Colonic mucosa (tissue), 4 donors: Measurements from ENCODE around the gene NRG2. TPM values are rescaled to one million over a fixed set of nuclear protein-coding genes. Genes with fewer than 3 reads are reported as not detected.

ENCODE experiments used
- DNase-seq: peaks from one replicate; pipeline ENCODE4 v3.0.0-alpha.2; 2020
- H3K27ac ChIP-seq: fragments of 200-600 bp; one replicate; pipeline ENCODE4 v1.8.0; 2021
- H3K27me3 ChIP-seq: fragments of 200-600 bp; one replicate; pipeline ENCODE4 v1.8.0; 2021
- H3K36me3 ChIP-seq: fragments of 200-600 bp; one replicate; pipeline ENCODE4 v1.8.0; 2021
- H3K4me1 ChIP-seq: fragments of 200-600 bp; one replicate; pipeline ENCODE4 v1.8.0; 2021; ENCODE audit warnings: mild to moderate bottlenecking
- H3K4me3 ChIP-seq: fragments of 200-600 bp; one replicate; pipeline ENCODE4 v1.8.0; 2021
- H3K9ac ChIP-seq, 2 donors: one replicate each; pipeline ENCODE4 v1.7.0; 2013; ENCODE audit warnings: control low read depth in 2 of 2, low read depth in 2 of 2, low read length in 2 of 2
- H3K9me3 ChIP-seq: fragments of 200-600 bp; one replicate; pipeline ENCODE4 v1.8.0; 2021
- intact Hi-C: fragments of 100-400 bp; cut with DNase I; formaldehyde crosslinking; loops from one replicate; pipeline ENCODE4 v1.14.1; 2022
- total RNA-seq, 2 donors: library from RNA; stranded (reverse); fragmentation: NEBNext Ultra II Directional in 1 of 2; extraction: Animal tissue kit (Norgen Biotek cat#: 25700) in 1 of 2; gene quantifications; one replicate each; pipeline ENCODE4 v1.2.1, GENCODE V29; 2021
- TF ChIP-seq, protein P1 (sequence below): fragments of 200-600 bp; IDR thresholded peaks from one replicate; pipeline ENCODE4 v1.8.0; 2022; ENCODE audit warnings: antibody characterized with exemption, mild to moderate bottlenecking
- donor health status: healthy.
- donor health status: DM: no; HTN: no; CAD: no.
- donor health status: DM: no; HTN: no; CAD: no.

The NRG2 gene
- total RNA-seq, 2 donors from 2014 or later, result 0.10 to 0.48 TPM

- no peaks in the 10 kb centered on the region for H3K36me3 ChIP-seq
- H3K27ac ChIP-seq, result no peak overlapping the region
- no peaks in the 10 kb centered on the region for H3K9me3 ChIP-seq
- no peaks in the 10 kb centered on the region for H3K27me3 ChIP-seq
- H3K4me1 ChIP-seq, result no peaks in the 10 kb centered on the region
- H3K9ac ChIP-seq, result no peak overlapping the region
- TF ChIP-seq, protein P1, sequence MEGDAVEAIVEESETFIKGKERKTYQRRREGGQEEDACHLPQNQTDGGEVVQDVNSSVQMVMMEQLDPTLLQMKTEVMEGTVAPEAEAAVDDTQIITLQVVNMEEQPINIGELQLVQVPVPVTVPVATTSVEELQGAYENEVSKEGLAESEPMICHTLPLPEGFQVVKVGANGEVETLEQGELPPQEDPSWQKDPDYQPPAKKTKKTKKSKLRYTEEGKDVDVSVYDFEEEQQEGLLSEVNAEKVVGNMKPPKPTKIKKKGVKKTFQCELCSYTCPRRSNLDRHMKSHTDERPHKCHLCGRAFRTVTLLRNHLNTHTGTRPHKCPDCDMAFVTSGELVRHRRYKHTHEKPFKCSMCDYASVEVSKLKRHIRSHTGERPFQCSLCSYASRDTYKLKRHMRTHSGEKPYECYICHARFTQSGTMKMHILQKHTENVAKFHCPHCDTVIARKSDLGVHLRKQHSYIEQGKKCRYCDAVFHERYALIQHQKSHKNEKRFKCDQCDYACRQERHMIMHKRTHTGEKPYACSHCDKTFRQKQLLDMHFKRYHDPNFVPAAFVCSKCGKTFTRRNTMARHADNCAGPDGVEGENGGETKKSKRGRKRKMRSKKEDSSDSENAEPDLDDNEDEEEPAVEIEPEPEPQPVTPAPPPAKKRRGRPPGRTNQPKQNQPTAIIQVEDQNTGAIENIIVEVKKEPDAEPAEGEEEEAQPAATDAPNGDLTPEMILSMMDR, result no peak
- no peak overlapping the region for H3K4me3 ChIP-seq
- intact Hi-C loops, result no loop called here
- DNase-seq, result no peak
Measured at GRCh38 chr5:139882316-139882715, 160.8 kb downstream of the NRG2 start.

DNA sequence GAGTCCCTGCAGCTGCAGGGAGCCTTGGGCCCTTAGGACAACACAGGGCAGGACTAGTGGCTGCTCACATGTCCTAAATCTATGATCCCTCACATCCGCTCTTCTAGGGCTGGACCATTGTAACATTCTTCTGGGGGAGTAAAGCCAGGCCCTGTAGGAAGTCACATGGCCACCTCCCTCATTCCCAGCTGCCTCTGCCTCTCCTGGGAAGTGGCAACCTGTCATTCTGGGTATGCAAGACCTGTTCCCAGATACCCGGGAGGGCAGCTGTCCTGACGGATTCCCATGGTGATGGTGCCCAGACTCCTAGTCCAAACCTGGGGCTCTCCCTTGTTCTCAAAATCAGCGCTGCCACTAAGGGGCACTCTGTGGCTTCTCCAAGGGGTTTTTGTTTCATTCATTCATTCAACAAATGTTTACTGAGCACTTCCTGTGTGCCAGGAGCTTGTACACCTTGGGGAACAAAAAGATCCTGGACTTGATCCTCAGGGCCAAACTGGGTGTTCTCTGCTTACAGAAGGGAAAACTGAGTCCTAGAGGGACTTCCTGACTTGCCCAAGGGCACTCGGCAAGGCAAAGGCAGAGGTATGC, 161.9 kb downstream of the NRG2 start:
- H3K4me1 ChIP-seq, result no peaks in the 10 kb centered on the region
- no peak overlapping the region for H3K9ac ChIP-seq
- no peak overlapping the region for H3K27ac ChIP-seq
- no peaks in the 10 kb centered on the region for H3K27me3 ChIP-seq
- no peaks in the 10 kb centered on the region for H3K9me3 ChIP-seq
- TF ChIP-seq, protein P1, result no peak
- no peaks in the 10 kb centered on the region for H3K36me3 ChIP-seq
- no peak for DNase-seq
- no peak overlapping the region for H3K4me3 ChIP-seq
- intact Hi-C loops, result no loop called here

GRCh38 chr5:139880416-139881142, 162.5 kb downstream of the NRG2 start:
- Histone ChIP-seq H3K9ac (no peak overlapping the region), H3K9me3 (no peaks in the 10 kb centered on the region), H3K27ac (no peak overlapping the region), H3K36me3 (no peaks in the 10 kb centered on the region), H3K27me3 (no peaks in the 10 kb centered on the region), H3K4me3 (no peak overlapping the region), H3K4me1 (no peaks in the 10 kb centered on the region)
- TF ChIP-seq, protein P1, result no peak
- intact Hi-C loops, result no loop called here
- no peak for DNase-seq

GRCh38 chr5:139878093-139878492, 165.0 kb downstream of the NRG2 start:
- no peaks in the 10 kb centered on the region for H3K36me3 ChIP-seq
- H3K4me1 ChIP-seq, result no peaks in the 10 kb centered on the region
- H3K4me3 ChIP-seq, result no peak overlapping the region
- no peak overlapping the region for H3K9ac ChIP-seq
- no peak for DNase-seq
- H3K9me3 ChIP-seq, result no peaks in the 10 kb centered on the region
- TF ChIP-seq, protein P1, result no peak
- intact Hi-C loops, result no loop called here
- H3K27ac ChIP-seq, result no peak overlapping the region
- H3K27me3 ChIP-seq, result no peaks in the 10 kb centered on the region

DNA sequence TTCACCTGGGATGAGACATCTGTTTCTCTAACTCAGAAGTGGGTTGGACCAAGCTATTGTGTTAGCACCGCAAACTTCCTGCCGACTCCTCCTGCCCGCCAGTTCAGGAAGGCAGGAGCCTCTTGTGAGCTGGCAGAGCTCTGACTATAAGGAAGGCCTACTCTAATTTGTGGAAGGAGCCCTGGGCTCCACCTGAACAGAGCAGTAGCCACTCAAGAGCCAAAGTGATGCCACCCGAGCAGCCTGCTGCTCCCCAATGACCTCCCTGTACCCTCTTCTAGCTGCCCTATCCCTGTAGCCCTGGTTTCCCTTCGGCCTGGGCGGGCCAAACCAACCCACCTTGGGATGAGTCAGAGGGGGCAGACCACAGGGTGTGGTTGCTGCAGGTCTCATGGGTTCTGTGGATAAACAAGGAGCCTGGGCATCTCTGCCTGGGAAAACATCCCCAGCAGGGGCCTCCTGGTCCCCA, 165.9 kb downstream of the NRG2 start:
- H3K27me3 ChIP-seq, result no peaks in the 10 kb centered on the region
- no peaks in the 10 kb centered on the region for H3K4me1 ChIP-seq
- TF ChIP-seq, protein P1, result no peak
- H3K4me3 ChIP-seq, result no peak overlapping the region
- H3K36me3 ChIP-seq, result no peaks in the 10 kb centered on the region
- H3K9ac ChIP-seq, result no peak overlapping the region
- no peaks in the 10 kb centered on the region for H3K9me3 ChIP-seq
- H3K27ac ChIP-seq, result no peak overlapping the region
- intact Hi-C loops, result no loop called here
- DNase-seq, result no peak
